ENCODE data around the gene MSH6.
"Not testable (repeated sequence)": the region's sequence is repeated elsewhere in the genome, so short reads cannot be mapped to it uniquely, and the experiment has no call there.

The MSH6 gene

GRCh38 chr2:47842846-47843245 is 59.9 kb downstream of the MSH6 start:
- Histone ChIP-seq H3K27ac (ENCODE audit: low read length) (no peak overlapping the region), H3K9me3 (ENCODE audit: control insufficient read depth in 2 of 2, low read length in 2 of 2) (no peaks in the 10 kb centered on the region), H3K4me1 (ENCODE audit: control insufficient read depth, insufficient read depth, low read length) (no peaks in the 10 kb centered on the region), H3K27me3 (ENCODE audit: control insufficient read depth in 1 of 2, insufficient read depth in 2 of 2, low read length in 2 of 2) (no peaks in the 10 kb centered on the region), H3K9ac (ENCODE audit: low read length in 2 of 2) (no peak overlapping the region), H3K4me3 (ENCODE audit: low read length in 2 of 2) (no peak overlapping the region), H3K36me3 (ENCODE audit: control insufficient read depth in 2 of 2, insufficient read depth in 2 of 2, low read length in 2 of 2) (peaks cover 0 to 2% of the 10 kb centered on the region in 2 donors)

- Histone ChIP-seq H3K27me3 (ENCODE audit: control insufficient read depth in 1 of 2, insufficient read depth in 2 of 2, low read length in 2 of 2) (no peaks in the 10 kb centered on the region), H3K27ac (ENCODE audit: low read length) (no peak overlapping the region), H3K36me3 (ENCODE audit: control insufficient read depth in 2 of 2, insufficient read depth in 2 of 2, low read length in 2 of 2) (no peaks in the 10 kb centered on the region), H3K9ac (ENCODE audit: low read length in 2 of 2) (no peak overlapping the region), H3K9me3 (ENCODE audit: control insufficient read depth in 2 of 2, low read length in 2 of 2) (no peaks in the 10 kb centered on the region), H3K4me3 (ENCODE audit: low read length in 2 of 2) (no peak overlapping the region), H3K4me1 (ENCODE audit: control insufficient read depth, insufficient read depth, low read length) (no peaks in the 10 kb centered on the region)
These were observed 60.5 kb downstream of the MSH6 start for GRCh38 chr2:47843407-47843806.

GRCh38 chr2:47844162-47844561 is 61.2 kb downstream of the MSH6 start:
- H3K27me3 ChIP-seq (ENCODE audit: control insufficient read depth in 1 of 2, insufficient read depth in 2 of 2, low read length in 2 of 2) = no peaks in the 10 kb centered on the region

DNA sequence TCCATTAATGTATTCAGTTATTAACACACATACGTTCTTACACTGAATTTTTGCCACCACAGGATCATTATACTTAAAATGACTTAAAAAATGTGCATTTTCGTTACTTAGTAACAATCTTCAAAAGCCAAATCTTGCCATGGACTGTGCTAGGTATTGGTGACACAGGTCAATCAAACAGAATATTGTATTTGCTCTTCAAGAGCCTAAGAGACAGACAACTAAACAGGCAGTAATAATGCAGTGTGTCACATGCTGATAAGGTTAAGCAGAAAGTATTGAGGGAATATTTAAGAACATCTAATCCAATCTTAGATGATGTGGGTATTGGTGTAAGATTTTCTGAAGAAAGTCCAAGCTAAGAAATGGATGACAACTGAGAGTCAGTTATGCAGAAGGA is 66.4 kb downstream of the MSH6 start:
- H3K4me1 ChIP-seq (ENCODE audit: control insufficient read depth, insufficient read depth, low read length) = no peaks in the 10 kb centered on the region
- no peaks in the 10 kb centered on the region for H3K27me3 ChIP-seq (ENCODE audit: control insufficient read depth in 1 of 2, insufficient read depth in 2 of 2, low read length in 2 of 2)
- no peak overlapping the region for H3K27ac ChIP-seq (ENCODE audit: low read length)
- H3K9ac ChIP-seq (ENCODE audit: low read length in 2 of 2) = no peak overlapping the region
- no peak overlapping the region for H3K4me3 ChIP-seq (ENCODE audit: low read length in 2 of 2)
- no peaks in the 10 kb centered on the region for H3K9me3 ChIP-seq (ENCODE audit: control insufficient read depth in 2 of 2, low read length in 2 of 2)
- H3K36me3 ChIP-seq (ENCODE audit: control insufficient read depth in 2 of 2, insufficient read depth in 2 of 2, low read length in 2 of 2) = no peaks in the 10 kb centered on the region

More at GRCh38 chr2:47844162-47844561, 61.2 kb downstream of the MSH6 start:
- H3K9me3 ChIP-seq (ENCODE audit: control insufficient read depth in 2 of 2, low read length in 2 of 2) = no peaks in the 10 kb centered on the region
- no peak overlapping the region for H3K27ac ChIP-seq (ENCODE audit: low read length)
- H3K9ac ChIP-seq (ENCODE audit: low read length in 2 of 2) = no peak overlapping the region
- H3K4me1 ChIP-seq (ENCODE audit: control insufficient read depth, insufficient read depth, low read length) = no peaks in the 10 kb centered on the region
- no peak overlapping the region for H3K4me3 ChIP-seq (ENCODE audit: low read length in 2 of 2)
- H3K36me3 ChIP-seq (ENCODE audit: control insufficient read depth in 2 of 2, insufficient read depth in 2 of 2, low read length in 2 of 2) = no peaks in the 10 kb centered on the region

DNA sequence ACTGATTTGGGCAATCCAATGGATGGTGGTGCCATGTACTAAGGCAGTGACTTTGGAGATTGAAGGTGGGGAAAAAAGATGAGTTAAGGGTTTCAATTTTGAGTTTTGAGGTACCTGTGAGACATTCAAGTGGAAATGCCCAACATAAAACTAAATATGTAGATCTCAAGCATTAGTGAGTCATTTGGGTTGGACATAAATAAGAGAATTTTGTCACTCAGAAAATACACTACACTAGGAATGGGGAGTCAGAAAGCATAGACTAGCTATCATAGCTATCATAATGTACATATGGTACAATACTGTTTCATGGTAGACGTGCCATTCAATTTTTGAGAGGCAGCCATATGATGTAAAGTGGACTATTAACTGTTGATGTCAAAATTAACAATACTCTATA is 67.3 kb downstream of the MSH6 start:
- Histone ChIP-seq H3K9me3 (ENCODE audit: control insufficient read depth in 2 of 2, low read length in 2 of 2) (no peaks in the 10 kb centered on the region), H3K36me3 (ENCODE audit: control insufficient read depth in 2 of 2, insufficient read depth in 2 of 2, low read length in 2 of 2) (no peaks in the 10 kb centered on the region), H3K4me1 (ENCODE audit: control insufficient read depth, insufficient read depth, low read length) (no peaks in the 10 kb centered on the region), H3K9ac (ENCODE audit: low read length in 2 of 2) (no peak overlapping the region), H3K27me3 (ENCODE audit: control insufficient read depth in 1 of 2, insufficient read depth in 2 of 2, low read length in 2 of 2) (no peaks in the 10 kb centered on the region), H3K27ac (ENCODE audit: low read length) (no peak overlapping the region), H3K4me3 (ENCODE audit: low read length in 2 of 2) (no peak overlapping the region)

DNA sequence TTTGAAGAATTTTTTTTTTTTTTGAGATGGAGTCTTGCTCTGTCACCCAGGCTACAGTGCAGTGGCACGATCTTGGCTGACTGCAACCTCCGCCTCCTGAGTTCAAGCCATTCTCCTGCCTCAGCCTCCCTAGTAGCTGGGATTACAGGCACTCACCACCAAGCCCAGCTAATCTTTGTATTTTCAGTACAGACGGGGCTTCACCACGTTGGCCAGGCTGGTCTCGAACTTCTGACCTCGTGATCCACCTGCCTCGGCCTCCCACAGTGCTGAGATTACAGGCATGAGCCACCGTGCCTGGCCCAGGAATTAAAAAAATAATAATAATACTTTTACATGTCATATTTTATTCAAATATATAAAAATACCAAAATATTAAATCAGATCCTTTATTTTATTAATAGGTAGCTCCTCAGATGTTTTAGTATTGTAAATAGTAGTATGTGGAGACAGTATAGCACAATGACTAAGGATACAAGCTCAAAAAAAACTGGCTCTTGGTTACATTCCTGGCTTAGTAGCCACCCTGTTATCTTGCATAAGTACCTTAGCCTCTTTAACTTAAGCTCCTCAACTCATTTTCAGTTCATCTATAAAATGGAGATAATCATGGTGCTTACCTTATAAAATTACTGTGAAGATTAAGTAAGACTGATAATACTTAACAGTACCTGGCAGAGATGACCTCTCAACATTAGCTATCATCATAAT is 70.3 kb downstream of the MSH6 start:
- not testable (repeated sequence) for H3K4me1 ChIP-seq (ENCODE audit: control insufficient read depth, insufficient read depth, low read length); H3K36me3 ChIP-seq (ENCODE audit: control insufficient read depth in 2 of 2, insufficient read depth in 2 of 2, low read length in 2 of 2); H3K9me3 ChIP-seq (ENCODE audit: control insufficient read depth in 2 of 2, low read length in 2 of 2); H3K9ac ChIP-seq (ENCODE audit: low read length in 2 of 2); H3K4me3 ChIP-seq (ENCODE audit: low read length in 2 of 2); H3K27ac ChIP-seq (ENCODE audit: low read length); H3K27me3 ChIP-seq (ENCODE audit: control insufficient read depth in 1 of 2, insufficient read depth in 2 of 2, low read length in 2 of 2)
